H1 (cell line): ENCODE data around the gene GLS. TPM values are rescaled to one million over a fixed set of nuclear protein-coding genes. Genes with fewer than 3 reads are reported as not detected.

ENCODE experiments used
- CTCF ChIA-PET: fragments of 300-600 bp; sonication (Branson Sonifier 250); formaldehyde crosslinking; loops from one replicate; lab custom pipeline; 2021; ENCODE audit not compliant: partially characterized antibody; lab: Charles Lee
- POLR2A ChIA-PET: fragments of 300-600 bp; sonication (Branson Sonifier 250); formaldehyde crosslinking; loops from one replicate; lab custom pipeline; 2021; ENCODE audit warnings: inconsistent platforms; ENCODE audit not compliant: partially characterized antibody; lab: Charles Lee
- DNase-seq, 2 experiments: peaks; one replicate each; pipeline versions ENCODE4 v3.0.0 to v3.0.0-alpha.2; 2010 to 2022; ENCODE audit warnings: low spot score in 2 of 2, low read depth in 1 of 2, mixed read lengths in 1 of 2
- FAIRE-seq: peaks from 2 replicates; lab custom pipeline; 2011; peaks lifted over from hg19 to GRCh38; lab: Jason Lieb, UNC
- H2AFZ ChIP-seq: 2 replicates; pipeline ENCODE4 v1.8.1; 2012; ENCODE audit warnings: low read length, inconsistent platforms
- H2AK5ac ChIP-seq: 2 replicates; pipeline ENCODE4 v1.6.1; 2013; ENCODE audit warnings: low read depth, low read length
- H2BK120ac ChIP-seq: replicated peaks from 2 replicates; pipeline ENCODE3; 2013; ENCODE audit warnings: low read depth, low read length, inconsistent platforms
- H2BK12ac ChIP-seq: 2 replicates; pipeline ENCODE4 v1.6.1; 2013; ENCODE audit warnings: low read depth, low read length
- H2BK15ac ChIP-seq: 2 replicates; pipeline ENCODE4 v1.6.1; 2013; ENCODE audit warnings: low read length
- H2BK20ac ChIP-seq: 2 replicates; pipeline ENCODE4 v1.6.1; 2013; ENCODE audit warnings: low read length
- H2BK5ac ChIP-seq: 2 replicates; pipeline ENCODE4 v1.6.1; 2013; ENCODE audit warnings: low read depth, low read length
- H3K14ac ChIP-seq: 2 replicates; pipeline ENCODE4 v1.6.1; 2013; ENCODE audit warnings: inconsistent platforms; ENCODE audit not compliant: insufficient read length
- H3K18ac ChIP-seq: 2 replicates; pipeline ENCODE4 v1.6.1; 2013; ENCODE audit warnings: low read length; ENCODE audit errors: extremely low read depth
- H3K23ac ChIP-seq: 2 replicates; pipeline ENCODE4 v1.6.1; 2013; ENCODE audit warnings: inconsistent platforms; ENCODE audit not compliant: insufficient read length
- H3K23me2 ChIP-seq: 2 replicates; pipeline ENCODE4 v1.6.1; 2013; ENCODE audit warnings: low read depth, low read length
- H3K27ac ChIP-seq: 2 replicates; pipeline ENCODE4 v1.6.1; 2011; ENCODE audit warnings: low read depth, low read length, inconsistent platforms
- H3K27me3 ChIP-seq, 4 experiments: replicated peaks in 1 of 4; 1 replicate in 1 of 4; 2 replicates in 3 of 4; pipeline versions ENCODE4 v1.6.1 to v1.8.1; 2011 to 2013; ENCODE audit warnings: low read length in 3 of 4, mild to moderate bottlenecking in 3 of 4, inconsistent platforms in 2 of 4, mixed read lengths in 2 of 4, moderate library complexity in 1 of 4; ENCODE audit not compliant: control insufficient read depth in 3 of 4, insufficient read depth in 3 of 4; ENCODE audit errors: extremely low read depth in 1 of 4
- H3K36me3 ChIP-seq, 4 experiments: 2 replicates each; pipeline versions ENCODE4 v1.6.1 to v1.8.1; 2011 to 2013; ENCODE audit warnings: mild to moderate bottlenecking in 4 of 4, low read length in 3 of 4, moderate library complexity in 2 of 4, control low read depth in 1 of 4, inconsistent platforms in 1 of 4; ENCODE audit not compliant: insufficient read depth in 4 of 4, control insufficient read depth in 2 of 4
- H3K4ac ChIP-seq: replicated peaks from 2 replicates; pipeline ENCODE3; 2013; ENCODE audit warnings: low read length, low read depth, mixed read lengths, inconsistent platforms; ENCODE audit not compliant: insufficient read length
- H3K4me1 ChIP-seq, 4 experiments: replicated peaks in 1 of 4; 1 replicate in 1 of 4; 2 replicates in 3 of 4; pipeline versions ENCODE4 v1.6.1 to v1.8.1; 2011 to 2013; ENCODE audit warnings: low read length in 3 of 4, inconsistent platforms in 2 of 4, mixed read lengths in 1 of 4; ENCODE audit not compliant: insufficient read depth in 4 of 4, control insufficient read depth in 3 of 4
- H3K4me2 ChIP-seq, 2 experiments: 2 replicates each; pipeline versions ENCODE4 v1.6.1 to v1.8.1; 2011 to 2013; ENCODE audit warnings: low read depth in 2 of 2, low read length in 2 of 2, control low read depth in 1 of 2, inconsistent platforms in 1 of 2, mild to moderate bottlenecking in 1 of 2; ENCODE audit not compliant: insufficient read depth in 1 of 2
- H3K4me3 ChIP-seq, 4 experiments: fragments of 200-600, 300-600 bp in 1 of 4; sonication (generic), shearing (Covaris generic), sonication (Bioruptor Twin) in 1 of 4; 2 replicates each; pipeline versions ENCODE4 v1.5.1 to v1.8.1; 2011 to 2016; ENCODE audit warnings: low read length in 4 of 4, low read depth in 3 of 4, control low read depth in 2 of 4, inconsistent platforms in 2 of 4, mild to moderate bottlenecking in 2 of 4, mixed read lengths in 1 of 4, moderate library complexity in 1 of 4; ENCODE audit not compliant: insufficient read depth in 2 of 4; ENCODE audit errors: extremely low read depth in 1 of 4
- H3K56ac ChIP-seq: replicated peaks from 2 replicates; pipeline ENCODE3; 2013; ENCODE audit warnings: low read depth, mild to moderate bottlenecking, mixed read lengths, low read length, inconsistent platforms; ENCODE audit not compliant: insufficient read length
- H3K79me1 ChIP-seq: 2 replicates; pipeline ENCODE4 v1.6.1; 2013; ENCODE audit warnings: low read depth, low read length, control low read depth
- H3K79me2 ChIP-seq, 2 experiments: 2 replicates each; pipeline versions ENCODE4 v1.6.1 to v1.8.1; 2012 to 2013; ENCODE audit warnings: low read length in 2 of 2, mild to moderate bottlenecking in 2 of 2, inconsistent platforms in 1 of 2; ENCODE audit not compliant: insufficient read depth in 2 of 2, control insufficient read depth in 1 of 2
- H3K9ac ChIP-seq, 4 experiments: replicated peaks in 1 of 4; 1 replicate in 1 of 4; 2 replicates in 3 of 4; pipeline versions ENCODE4 v1.6.1 to v1.8.1; 2011 to 2013; ENCODE audit warnings: low read depth in 3 of 4, low read length in 3 of 4, control low read depth in 2 of 4, mild to moderate bottlenecking in 2 of 4, moderate library complexity in 2 of 4, inconsistent platforms in 1 of 4; ENCODE audit errors: extremely low read depth in 1 of 4
- H3K9me3 ChIP-seq, 2 experiments: 2 replicates each; pipeline versions ENCODE4 v1.6.1 to v1.8.1; 2012 to 2013; ENCODE audit warnings: mild to moderate bottlenecking in 2 of 2, moderate library complexity in 2 of 2, control low read depth in 1 of 2, inconsistent platforms in 1 of 2, low read depth in 1 of 2, low read length in 1 of 2, mixed read lengths in 1 of 2; ENCODE audit not compliant: insufficient read depth in 2 of 2
- H4K20me1 ChIP-seq, 2 experiments: replicated peaks in 1 of 2; 2 replicates each; pipeline versions ENCODE3 to v1.8.1; 2011 to 2013; ENCODE audit warnings: inconsistent platforms in 2 of 2, low read length in 2 of 2, mild to moderate bottlenecking in 1 of 2; ENCODE audit not compliant: insufficient read depth in 2 of 2, control insufficient read depth in 1 of 2
- H4K5ac ChIP-seq: 2 replicates; pipeline ENCODE4 v1.6.1; 2013; ENCODE audit warnings: low read length, low read depth, mixed read lengths, inconsistent platforms; ENCODE audit not compliant: insufficient read length
- H4K8ac ChIP-seq: 2 replicates; pipeline ENCODE4 v1.8.0; 2013; ENCODE audit warnings: mild to moderate bottlenecking, moderate library complexity, low read length, inconsistent platforms; ENCODE audit not compliant: insufficient read depth; ENCODE audit errors: extremely low read depth
- H4K91ac ChIP-seq: replicated peaks from 2 replicates; pipeline ENCODE3; 2013; ENCODE audit warnings: low read length, mixed read lengths, inconsistent platforms; ENCODE audit not compliant: insufficient read length
- ASH2L ChIP-seq: fragments of 200-600, 300-600 bp; sonication (generic); IDR thresholded peaks from one replicate; pipeline ENCODE4 v1.7.1; 2017; ENCODE audit warnings: low read length
- CBX5 ChIP-seq: fragments of 300-800, 300-1000 bp; sonication (generic); IDR thresholded peaks from 2 replicates; pipeline ENCODE4 v1.7.1; 2016; ENCODE audit warnings: antibody characterized with exemption, low read length, low read depth
- EZH2 ChIP-seq: fragments of 200-600 bp; sonication (generic); IDR thresholded peaks from 2 replicates; pipeline ENCODE4 v1.7.1; 2012; ENCODE audit warnings: low read depth, mild to moderate bottlenecking, moderate library complexity, low read length, inconsistent platforms; ENCODE audit not compliant: severe bottlenecking
- HDAC6 ChIP-seq: IDR thresholded peaks from one replicate; pipeline ENCODE4 v1.7.1; 2012; ENCODE audit warnings: low read depth, mild to moderate bottlenecking, inconsistent platforms, low read length, moderate library complexity
- KDM5A ChIP-seq: fragments of 200-600 bp; IDR thresholded peaks from 2 replicates; pipeline ENCODE4 v1.7.1; 2012; ENCODE audit warnings: mild to moderate bottlenecking, low read length, inconsistent platforms, mixed read lengths
- RBBP5 ChIP-seq: IDR thresholded peaks from 2 replicates; pipeline ENCODE4 v1.7.1; 2012; ENCODE audit warnings: low read depth, mild to moderate bottlenecking, inconsistent platforms, low read length, moderate library complexity, borderline replicate concordance
- RFX5 ChIP-seq: IDR thresholded peaks from 2 replicates; pipeline ENCODE4 v1.6.1; 2011; ENCODE audit warnings: low read depth, low read length, improper control_type of control experiment, borderline replicate concordance
- SP4 ChIP-seq: IDR thresholded peaks from 2 replicates; pipeline ENCODE4 v1.6.1; 2012; ENCODE audit warnings: low read length, inconsistent platforms
- SRF ChIP-seq: IDR thresholded peaks from 2 replicates; pipeline ENCODE4 v1.6.1; 2011; ENCODE audit warnings: mild to moderate bottlenecking, low read depth, low read length, moderate library complexity
- TBP ChIP-seq: IDR thresholded peaks from 2 replicates; pipeline ENCODE4 v1.6.1; 2011; ENCODE audit warnings: low read depth, low read length, improper control_type of control experiment
- TCF12 ChIP-seq: IDR thresholded peaks from 2 replicates; pipeline ENCODE4 v1.6.1; 2011; ENCODE audit warnings: low read depth, mild to moderate bottlenecking, low read length
- TEAD4 ChIP-seq: IDR thresholded peaks from 2 replicates; pipeline ENCODE4 v1.6.1; 2012; ENCODE audit warnings: low read depth, low read length, inconsistent platforms, mixed read lengths
- WGBS, 2 experiments: shearing (Covaris generic) in 1 of 2; methylation state at CpG; one replicate each; pipeline versions ENCODE4 v1.1.6 to v1.1.7; 2013 to 2015; ENCODE audit warnings: low lambda C conversion rate in 2 of 2, mixed read lengths in 2 of 2, inconsistent platforms in 1 of 2, low coverage in 1 of 2, missing lambda C conversion rate in 1 of 2; ENCODE audit not compliant: insufficient replicate concordance in 2 of 2, insufficient coverage in 1 of 2, insufficient read length in 1 of 2; ENCODE audit errors: extremely low coverage in 1 of 2, missing lambda C conversion rate in 1 of 2; 5-methylcytosine and 5-hydroxymethylcytosine counted together
- polyA plus RNA-seq, 7 experiments: library from polyadenylated mRNA; depleted of rRNA in 3 of 7; stranded (reverse) in 5 of 7; unstranded in 2 of 7; fragments of >200 nt in 5 of 7; fragments of 200-250 nt in 2 of 7; gene quantifications; 1 replicate in 5 of 7; 2 replicates in 1 of 7; 4 replicates in 1 of 7; pipeline versions ENCODE4 v1.2.1 to v1.2.3, GENCODE V29; 2011 to 2013; ENCODE audit warnings: missing spikeins in 2 of 7, mixed read lengths in 2 of 7
- total RNA-seq: library from RNA; stranded (reverse); fragmentation: NEBNext Ultra II Directional; extraction: Animal tissue kit (Norgen Biotek cat#: 25700); gene quantifications from 2 replicates; pipeline ENCODE4 v1.2.1, GENCODE V29; 2021

The GLS gene
- total and polyA plus RNA-seq, 2 of the 8 experiments (the other 6 are each of a cell fraction or from before 2014, with no cell fraction given), result 15.7 to 89.8 TPM

DNA sequence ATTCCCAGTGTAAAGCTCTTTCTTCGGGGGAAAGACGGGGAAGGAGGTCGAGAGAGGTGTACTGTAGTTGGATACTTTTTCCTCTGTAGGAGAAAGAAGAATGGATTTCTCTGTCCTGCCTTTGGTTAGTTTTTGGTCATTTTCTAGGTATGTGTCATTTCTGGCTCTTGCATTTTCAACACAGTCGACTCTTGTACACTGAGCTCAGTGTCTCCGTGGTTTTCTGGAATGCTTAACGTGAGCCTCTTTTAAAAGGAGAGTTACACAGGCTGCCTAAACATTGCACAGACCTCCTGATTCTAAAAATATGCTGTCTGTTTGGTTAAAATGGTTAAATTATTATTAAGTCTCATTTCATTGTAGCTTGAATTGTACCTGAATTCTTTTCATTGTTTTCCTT is 21.8 kb upstream of the GLS start:
- H2AK5ac ChIP-seq, result no peak overlapping the region
- H3K9ac ChIP-seq, result no peak overlapping the region
- no peak overlapping the region for H2BK5ac ChIP-seq
- no peaks in the 10 kb centered on the region for H3K79me1 ChIP-seq
- ChIA-PET POLR2A (interaction anchor here (0.6 to 7.1 kb wide), 6 partner anchors 8 to 26 kb away, joined by 3 to 64 read pairs (median 3); partner anchors contain the start of gene GLS), CTCF (interaction anchor here (0.7 to 4.2 kb wide), 11 partner anchors 8 to 348 kb away, joined by 3 to 25 read pairs (median 3); no protein-coding TSS in a partner anchor)
- no peaks in the 10 kb centered on the region for H3K79me2 ChIP-seq
- DNase-seq (no peak), FAIRE-seq (no peak)
- no peak overlapping the region for H4K5ac ChIP-seq
- H4K8ac ChIP-seq, result no peak overlapping the region
- no peak overlapping the region for H3K27ac ChIP-seq
- peak overlapping the region; percentile 88; the same call in 1 of the 2 replicates for H2BK20ac ChIP-seq
- H3K18ac ChIP-seq, result no peak overlapping the region
- no peaks in the 10 kb centered on the region for H3K36me3 ChIP-seq
- H3K4ac ChIP-seq, result no peak overlapping the region
- H3K27me3 ChIP-seq, result no peaks in the 10 kb centered on the region
- H3K4me2 ChIP-seq, result no peak overlapping the region; a peak in 1 of 4 replicates
- no peak overlapping the region for H3K4me3 ChIP-seq
- H3K23me2 ChIP-seq, result no peaks in the 10 kb centered on the region
- H3K4me1 ChIP-seq, result peaks cover 2 to 14% (median 9%) of the 10 kb centered on the region in 4 experiments; a peak in 6 of 7 replicates
- H3K23ac ChIP-seq, result no peak overlapping the region
- H2BK12ac ChIP-seq, result no peak overlapping the region; the same call in 1 of the 2 replicates
- no peak overlapping the region; the same call in 1 of the 2 replicates for H2BK15ac ChIP-seq
- 90% methylated on average over 6 of the region's 6 CpGs; no CpG with 5 or more reads in 1 of the 2 experiments for WGBS, 2 experiments
- H3K14ac ChIP-seq, result no peak overlapping the region
- H2BK120ac ChIP-seq, result peak overlapping the region; percentile 25
- H4K91ac ChIP-seq, result no peak overlapping the region
- peak overlapping the region; percentile 79; the same call in 1 of the 2 replicates for H2AFZ ChIP-seq
- no peaks in the 10 kb centered on the region; a peak in 1 of 4 replicates for H3K9me3 ChIP-seq
- no peak overlapping the region for H3K56ac ChIP-seq
- no peaks in the 10 kb centered on the region for H4K20me1 ChIP-seq
- no peak for TF ChIP-seq CBX5
- no peak for TF ChIP-seq TCF12
- TF ChIP-seq RBBP5, result no peak
- no peak for TF ChIP-seq SP4
- TF ChIP-seq SRF, result no peak
- TF ChIP-seq HDAC6, result no peak
- TF ChIP-seq TEAD4, result no peak
- TF ChIP-seq EZH2, result no peak
- no peak for TF ChIP-seq RFX5
- TF ChIP-seq TBP, result no peak
- TF ChIP-seq KDM5A, result no peak
- no peak for TF ChIP-seq ASH2L
